Bronchial epithelial cell (primary cell): Measurements from ENCODE around the gene GARIN3. TPM values are rescaled to one million over a fixed set of nuclear protein-coding genes. Genes with fewer than 3 reads are reported as not detected.
"Not testable (repeated sequence)": the region's sequence is repeated elsewhere in the genome, so short reads cannot be mapped to it uniquely, and the experiment has no call there.

ENCODE experiments used
- DNase-seq: peaks from one replicate; pipeline ENCODE4 v3.0.0-alpha.2; 2010; ENCODE audit warnings: low read depth
- FAIRE-seq: peaks from 2 replicates; lab custom pipeline; 2011; peaks lifted over from hg19 to GRCh38; lab: Jason Lieb, UNC
- H3K27me3 ChIP-seq: 2 replicates; pipeline ENCODE4 v1.5.1; 2011; ENCODE audit warnings: low read length; ENCODE audit not compliant: control insufficient read depth, insufficient read depth
- H3K36me3 ChIP-seq: 2 replicates; pipeline ENCODE4 v1.5.1; 2011; ENCODE audit warnings: low read length; ENCODE audit not compliant: control insufficient read depth, insufficient read depth
- H3K4me3 ChIP-seq: 2 replicates; pipeline ENCODE4 v1.5.1; 2011; ENCODE audit warnings: mild to moderate bottlenecking, low read depth, low read length, control low read depth
- total RNA-seq: library from RNA; depleted of rRNA; stranded (reverse); fragments of >200 nt; gene quantifications from 2 replicates; pipeline ENCODE4 v1.2.1, GENCODE V29; 2014
- TF ChIP-seq, protein P1 (sequence below): IDR thresholded peaks from 2 replicates; pipeline ENCODE4 v1.5.1; 2011; ENCODE audit warnings: mild to moderate bottlenecking, moderate library complexity, low read length, control low read depth, inconsistent platforms; ENCODE audit not compliant: insufficient read depth, severe bottlenecking

GARIN3 gene
- total RNA-seq, 1 donor from 2014 or later: not detected

DNA sequence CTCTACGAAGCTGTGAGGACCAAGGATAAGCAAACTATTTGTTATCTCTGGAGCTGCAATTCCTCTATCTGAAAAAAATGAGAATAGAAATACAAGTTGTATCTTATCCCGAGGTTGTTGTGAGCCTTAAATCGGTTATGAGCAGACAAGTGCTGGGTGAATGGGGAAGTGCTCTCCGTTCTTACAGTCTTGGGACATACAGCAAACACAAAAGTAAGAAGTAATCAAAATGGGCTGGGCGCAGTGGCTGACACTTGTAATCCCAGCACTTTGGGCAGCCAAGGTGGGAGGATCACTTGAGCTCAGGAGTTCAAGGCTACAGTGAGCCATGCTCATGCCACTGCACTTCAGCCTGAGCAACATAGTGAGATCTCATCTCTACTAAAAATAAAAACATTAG lies 46.2 kb upstream of the GARIN3 start:
- no peak for DNase-seq
- FAIRE-seq: no peak
- TF ChIP-seq, protein P1, sequence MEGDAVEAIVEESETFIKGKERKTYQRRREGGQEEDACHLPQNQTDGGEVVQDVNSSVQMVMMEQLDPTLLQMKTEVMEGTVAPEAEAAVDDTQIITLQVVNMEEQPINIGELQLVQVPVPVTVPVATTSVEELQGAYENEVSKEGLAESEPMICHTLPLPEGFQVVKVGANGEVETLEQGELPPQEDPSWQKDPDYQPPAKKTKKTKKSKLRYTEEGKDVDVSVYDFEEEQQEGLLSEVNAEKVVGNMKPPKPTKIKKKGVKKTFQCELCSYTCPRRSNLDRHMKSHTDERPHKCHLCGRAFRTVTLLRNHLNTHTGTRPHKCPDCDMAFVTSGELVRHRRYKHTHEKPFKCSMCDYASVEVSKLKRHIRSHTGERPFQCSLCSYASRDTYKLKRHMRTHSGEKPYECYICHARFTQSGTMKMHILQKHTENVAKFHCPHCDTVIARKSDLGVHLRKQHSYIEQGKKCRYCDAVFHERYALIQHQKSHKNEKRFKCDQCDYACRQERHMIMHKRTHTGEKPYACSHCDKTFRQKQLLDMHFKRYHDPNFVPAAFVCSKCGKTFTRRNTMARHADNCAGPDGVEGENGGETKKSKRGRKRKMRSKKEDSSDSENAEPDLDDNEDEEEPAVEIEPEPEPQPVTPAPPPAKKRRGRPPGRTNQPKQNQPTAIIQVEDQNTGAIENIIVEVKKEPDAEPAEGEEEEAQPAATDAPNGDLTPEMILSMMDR: no peak
- no peaks in the 10 kb centered on the region for H3K27me3 ChIP-seq
- no peak overlapping the region for H3K4me3 ChIP-seq
- H3K36me3 ChIP-seq: no peaks in the 10 kb centered on the region

DNA sequence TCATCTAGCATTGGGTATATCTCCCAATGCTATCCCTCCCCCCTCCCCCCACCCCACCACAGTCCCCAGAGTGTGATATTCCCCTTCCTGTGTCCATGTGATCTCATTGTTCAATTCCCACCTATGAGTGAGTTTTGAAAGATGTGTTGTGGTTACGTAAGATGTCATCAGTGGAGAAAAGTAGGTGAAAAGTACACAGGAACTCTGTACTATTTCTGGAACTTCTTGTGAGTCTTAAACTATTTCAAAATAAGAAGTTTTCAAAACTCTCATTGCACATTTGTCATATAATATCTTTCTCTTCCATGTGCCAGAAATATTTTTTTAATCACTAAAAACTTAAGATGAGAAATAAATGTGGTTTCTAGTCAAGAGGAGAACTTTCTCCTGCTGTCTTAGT lies 44.6 kb upstream of the GARIN3 start:
- FAIRE-seq, DNase-seq, H3K36me3 ChIP-seq, H3K27me3 ChIP-seq, H3K4me3 ChIP-seq: not testable (repeated sequence)

DNA sequence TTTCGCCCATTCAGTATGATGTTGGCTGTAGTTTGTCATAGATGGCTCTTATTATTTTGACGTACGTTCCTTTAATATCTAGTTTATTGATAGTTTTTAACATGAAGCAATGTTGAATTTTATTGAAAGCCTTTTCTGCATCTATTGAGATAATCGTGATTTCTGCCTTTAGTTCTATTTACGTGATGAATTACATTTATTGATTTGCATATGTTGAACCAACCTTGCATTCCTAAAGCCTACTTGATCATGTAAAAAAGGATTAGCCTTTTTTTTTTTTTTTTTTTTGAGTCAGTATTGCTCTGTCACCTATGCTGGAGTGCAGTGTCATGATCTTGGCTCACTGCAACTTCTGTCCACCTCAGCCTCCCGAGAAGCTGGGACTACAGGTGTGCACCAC lies 39.6 kb upstream of the GARIN3 start:
- DNase-seq (no peak), FAIRE-seq (no peak)
- no peaks in the 10 kb centered on the region for H3K36me3 ChIP-seq
- H3K27me3 ChIP-seq: no peaks in the 10 kb centered on the region
- TF ChIP-seq, protein P1: no peak
- H3K4me3 ChIP-seq: no peak overlapping the region

DNA sequence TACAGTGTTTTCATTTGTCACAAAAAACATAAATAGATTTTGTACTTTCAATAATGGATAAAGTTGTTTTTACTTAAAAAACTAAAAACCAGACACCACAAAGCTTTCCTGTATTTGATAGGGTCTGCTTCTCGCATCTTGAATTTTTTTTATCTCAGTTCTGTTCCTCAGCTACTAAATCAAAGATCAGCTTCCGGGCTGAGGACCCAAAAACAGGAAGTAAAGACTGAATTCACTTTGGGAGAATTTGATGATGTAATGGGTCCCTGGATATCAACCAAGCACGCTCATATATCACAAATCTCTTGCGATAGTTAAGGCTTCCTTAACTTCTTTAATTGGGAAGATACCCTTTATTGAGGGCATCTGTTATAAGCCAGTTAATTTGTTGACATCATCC lies 38.7 kb upstream of the GARIN3 start:
- no peaks in the 10 kb centered on the region for H3K27me3 ChIP-seq
- no peaks in the 10 kb centered on the region for H3K36me3 ChIP-seq
- TF ChIP-seq, protein P1: no peak
- DNase-seq (no peak), FAIRE-seq (no peak)
- H3K4me3 ChIP-seq: no peak overlapping the region

DNA sequence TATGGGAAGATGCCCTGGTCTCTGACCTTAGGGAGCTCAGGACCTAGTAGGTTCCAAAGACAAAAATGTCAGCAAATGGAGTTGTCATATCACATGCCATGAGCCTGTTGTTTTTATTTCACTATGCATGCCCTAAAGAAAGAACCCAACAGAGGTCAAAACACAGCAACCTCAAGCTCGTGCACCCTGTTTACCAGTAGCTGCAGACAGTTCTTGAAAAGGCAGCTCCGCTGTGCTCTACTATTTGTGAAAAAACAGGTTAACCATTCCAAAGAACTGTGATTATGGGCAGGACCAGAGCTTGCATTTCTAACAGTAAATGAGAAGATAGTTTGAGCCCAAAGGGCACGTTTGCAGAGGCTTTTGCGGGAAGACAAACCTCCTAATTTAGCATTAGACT lies 37.4 kb upstream of the GARIN3 start:
- TF ChIP-seq, protein P1: no peak
- DNase-seq: no peak
- Histone ChIP-seq H3K4me3 (no peak overlapping the region), H3K36me3 (no peaks in the 10 kb centered on the region), H3K27me3 (no peaks in the 10 kb centered on the region)
- no peak for FAIRE-seq

DNA sequence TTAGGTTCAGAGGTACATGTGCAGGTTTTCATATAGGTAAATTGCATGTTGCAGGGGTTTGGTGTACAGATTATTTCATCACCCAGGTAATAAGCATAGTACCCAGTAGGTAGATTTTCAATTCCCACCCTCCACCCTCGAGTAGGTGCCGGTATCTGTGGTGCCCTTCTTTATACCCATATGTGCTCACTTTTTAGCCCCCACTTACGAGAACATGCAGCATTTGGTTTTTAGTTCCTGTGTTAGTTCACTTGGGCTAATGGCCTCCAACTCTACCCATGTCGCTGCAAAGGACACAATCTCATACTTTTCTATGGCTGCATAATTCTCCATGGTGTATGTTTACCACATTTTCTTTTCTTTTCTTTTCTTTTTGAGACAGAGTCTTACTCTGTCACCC lies 35.8 kb upstream of the GARIN3 start:
- FAIRE-seq: no peak

More for the DNA sequence above, 35.8 kb upstream of the GARIN3 start:
- TF ChIP-seq, protein P1: no peak
- Histone ChIP-seq H3K27me3 (no peaks in the 10 kb centered on the region), H3K4me3 (no peak overlapping the region), H3K36me3 (no peaks in the 10 kb centered on the region)
- DNase-seq: no peak
